MV-4-11 (cell line): Measurements from ENCODE around the gene PRC1.
"Not testable (repeated sequence)": the region's sequence is repeated elsewhere in the genome, so short reads cannot be mapped to it uniquely, and the experiment has no call there.

Experiments used
- DNase-seq: peaks from one replicate; lab custom pipeline; 2025; lab: John Stamatoyannopoulos, UW

PRC1 gene

GRCh38 chr15:90933301-90933700 is 61.0 kb downstream of the PRC1 start:
- no peak for DNase-seq

GRCh38 chr15:90932660-90932991 is 61.7 kb downstream of the PRC1 start:
- no peak for DNase-seq

GRCh38 chr15:90931828-90932659 is 62.3 kb downstream of the PRC1 start, which contains the start of gene HDDC3:
Gene HDDC3 (minus strand): TSS chr15:90932549. CDS start chr15:90932540, 9 bp downstream.
- DNase-seq: peak; percentile 83

- DNase-seq: no peak
Measured at GRCh38 chr15:90931575-90931827, 62.8 kb downstream of the PRC1 start.

- peak; percentile 36 for DNase-seq
Measured at GRCh38 chr15:90930861-90931574, 63.3 kb downstream of the PRC1 start.

- DNase-seq: peak; percentile 13
Measured at GRCh38 chr15:90929246-90930019, 64.9 kb downstream of the PRC1 start.

- peak; percentile 53 for DNase-seq
Measured at GRCh38 chr15:90928106-90928505, 66.2 kb downstream of the PRC1 start.

- not testable (repeated sequence) for DNase-seq
Measured at GRCh38 chr15:90926766-90927165, 67.6 kb downstream of the PRC1 start.

GRCh38 chr15:90924375-90924774 is 70.0 kb downstream of the PRC1 start:
- no peak for DNase-seq

GRCh38 chr15:90922712-90923322 is 71.5 kb downstream of the PRC1 start:
- not testable (repeated sequence) for DNase-seq

- no peak for DNase-seq
Measured at GRCh38 chr15:90921887-90922286, 72.4 kb downstream of the PRC1 start.

GRCh38 chr15:90918835-90919234 is 75.5 kb downstream of the PRC1 start:
- DNase-seq: no peak

- no peak for DNase-seq
Measured at GRCh38 chr15:90918034-90918788, 76.1 kb downstream of the PRC1 start.

- no peak for DNase-seq
Measured at GRCh38 chr15:90917569-90917968, 76.8 kb downstream of the PRC1 start.

GRCh38 chr15:90916461-90916860 is 77.9 kb downstream of the PRC1 start:
- DNase-seq: no peak
